OCI-M2 (cell line): ENCODE measurements around the gene CBFB.
"Not testable (repeated sequence)": the region's sequence is repeated elsewhere in the genome, so short reads cannot be mapped to it uniquely, and the experiment has no call there.

Experiments used
- DNase-seq: peaks from one replicate; lab custom pipeline; 2025; ENCODE audit not compliant: unreplicated experiment; lab: John Stamatoyannopoulos, UW

The CBFB gene

GRCh38 chr16:67028696-67029253 is at the start of gene CBFB:
Gene CBFB, plus strand, starts transcription at chr16:67029149. Its CDS starts 259 bp downstream, at chr16:67029408.
- DNase-seq, result peak; percentile 27

- DNase-seq, result no peak
Measured at GRCh38 chr16:66983033-66983432, 45.9 kb upstream of the CBFB start.

DNA sequence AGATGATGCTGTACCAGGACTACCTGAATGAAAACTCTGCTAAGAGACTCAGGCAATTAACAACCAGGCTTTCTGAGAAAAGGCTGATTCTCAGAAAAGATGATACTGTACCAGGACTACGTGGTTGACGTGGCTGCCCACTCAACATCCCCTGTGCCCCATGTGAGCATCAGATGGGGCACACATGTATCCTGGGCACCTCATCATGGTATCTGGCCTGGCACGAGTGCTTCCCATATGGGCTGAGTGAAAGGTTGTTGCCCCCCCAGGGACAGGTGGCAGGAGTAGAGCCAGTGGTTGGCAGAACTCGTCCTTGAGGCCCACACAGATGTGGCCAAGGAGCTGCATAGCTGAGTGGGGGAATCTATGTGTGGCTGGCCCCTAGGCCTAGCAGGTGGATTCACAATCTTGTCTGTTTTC is 44.0 kb upstream of the CBFB start:
- DNase-seq, result no peak

GRCh38 chr16:66986559-66986958 is 42.4 kb upstream of the CBFB start:
- no peak for DNase-seq

DNA sequence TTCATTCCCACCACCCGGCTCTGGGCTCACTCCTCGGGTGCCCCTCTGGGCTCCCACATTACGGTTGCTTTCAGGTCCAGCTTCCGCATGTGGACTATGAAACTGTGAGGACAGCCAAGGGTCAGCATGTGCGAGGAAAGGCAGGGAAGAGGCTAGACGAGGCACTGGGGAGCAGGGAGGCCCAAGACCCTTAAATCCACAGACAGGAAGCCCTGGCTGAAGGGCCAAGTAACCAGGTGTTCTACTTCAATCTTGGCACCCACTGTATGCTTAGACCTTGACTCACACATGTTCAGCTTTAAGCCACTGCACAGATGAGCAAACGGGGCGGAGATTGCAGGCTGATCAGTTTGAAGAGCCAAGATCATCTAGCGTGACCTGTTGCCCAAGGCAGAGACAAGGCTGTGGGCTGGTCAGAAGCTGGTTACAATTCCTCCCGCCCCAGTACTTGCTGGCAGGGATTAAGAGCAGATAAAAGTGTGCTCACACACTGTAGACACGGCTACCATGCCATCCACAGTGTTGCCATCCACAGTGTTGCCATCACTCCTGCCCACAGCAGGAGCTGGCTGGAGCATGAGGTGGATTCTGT is 40.7 kb upstream of the CBFB start, which contains the start of gene CES4A:
Gene CES4A, plus strand, starts transcription at position 393 of the 592 bp plus-strand sequence. Its CDS starts 184 bp downstream, at position 577.
- DNase-seq, result no peak

- no peak for DNase-seq
Measured at GRCh38 chr16:66991545-66992077, 37.3 kb upstream of the CBFB start.

GRCh38 chr16:66993558-66993957 is 35.4 kb upstream of the CBFB start:
- DNase-seq, result not testable (repeated sequence)

DNA sequence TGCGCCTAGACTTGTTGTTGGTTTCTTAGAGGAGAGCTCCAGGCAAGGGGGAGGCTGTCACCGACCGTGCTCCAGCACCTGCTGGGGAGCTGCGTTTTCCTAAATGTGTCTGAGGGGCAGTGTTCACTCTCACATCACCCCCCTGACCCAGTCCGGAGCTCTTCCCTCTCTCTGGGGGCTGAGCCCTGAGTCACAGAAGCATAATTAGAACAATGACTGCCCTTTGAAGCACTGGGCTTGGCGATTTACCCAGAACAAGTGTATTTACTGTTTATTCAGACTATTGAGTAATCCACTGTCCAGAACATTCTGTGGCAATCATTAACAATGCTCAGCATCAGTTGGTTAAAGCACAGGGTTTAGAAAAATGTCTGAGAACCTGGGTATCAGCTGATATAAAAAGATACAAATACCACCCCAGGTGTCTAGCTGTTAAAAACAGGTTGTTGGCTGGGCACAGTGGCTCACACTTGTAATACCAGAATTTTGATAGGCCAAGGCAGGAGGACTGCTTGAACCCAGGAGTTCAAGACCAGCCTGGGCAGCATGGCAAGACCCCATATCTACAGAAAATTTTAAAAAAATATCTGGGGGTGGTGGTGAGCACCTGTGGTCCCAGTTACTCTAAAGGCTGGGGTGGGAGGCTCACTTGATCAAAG is 32.5 kb upstream of the CBFB start:
- DNase-seq, result no peak

- no peak for DNase-seq
Measured at GRCh38 chr16:66996983-66997358, 32.0 kb upstream of the CBFB start.

- DNase-seq, result no peak
Measured at GRCh38 chr16:67000384-67001351, 28.3 kb upstream of the CBFB start.

DNA sequence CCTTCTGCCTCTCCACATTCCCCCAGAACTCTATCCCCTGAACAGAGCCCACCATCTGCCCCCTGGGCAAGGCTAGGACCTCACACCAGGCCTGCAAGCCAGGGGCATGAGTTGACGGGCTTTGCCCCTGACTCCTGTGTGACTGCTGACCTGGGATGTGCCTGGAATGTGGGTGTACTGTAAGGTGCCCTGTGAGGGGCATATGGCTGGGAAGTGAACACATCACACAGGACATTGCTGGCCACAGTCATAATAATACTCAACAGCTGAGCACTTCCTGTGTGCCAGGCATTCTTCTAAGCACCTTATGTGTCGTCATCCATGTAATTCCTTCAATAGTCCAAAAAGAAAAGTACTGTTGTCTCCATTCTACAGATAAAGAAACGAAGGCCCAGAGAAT is 27.2 kb upstream of the CBFB start:
- no peak for DNase-seq

DNA sequence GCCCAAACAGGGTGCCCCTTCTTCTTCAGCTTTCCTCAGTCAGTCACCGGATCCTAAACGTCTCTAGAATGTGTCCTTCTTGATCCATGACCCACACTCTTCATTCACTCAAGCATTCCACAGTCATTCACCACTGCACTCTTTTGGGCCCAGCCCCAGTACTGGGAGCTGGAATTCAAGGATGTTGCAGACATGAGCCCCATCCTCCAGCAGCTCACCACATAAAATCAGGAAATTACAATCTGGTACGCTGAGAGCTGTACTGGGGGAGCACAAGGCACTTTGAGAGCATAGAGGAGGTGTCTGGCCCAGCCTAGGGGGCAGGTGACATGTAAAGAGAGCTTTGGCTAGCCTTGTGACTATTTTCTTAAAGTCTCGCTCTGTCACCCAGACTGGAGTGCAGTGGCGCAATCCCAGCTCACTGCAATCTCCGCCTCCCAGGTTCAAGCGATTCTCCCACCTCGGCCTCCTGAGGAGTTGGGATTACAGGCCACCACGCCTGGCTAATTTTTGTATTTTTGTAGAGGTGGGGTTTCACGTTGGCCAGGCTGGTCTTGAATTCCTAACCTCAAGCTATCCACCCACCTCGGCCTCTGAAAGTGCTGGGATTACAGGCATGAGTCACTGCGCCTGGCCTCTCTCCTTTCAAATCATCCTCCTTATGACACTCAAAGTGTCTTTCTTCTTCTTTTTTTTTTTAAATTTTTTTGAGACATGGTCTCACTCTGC is 21.9 kb upstream of the CBFB start:
- DNase-seq, result no peak

DNA sequence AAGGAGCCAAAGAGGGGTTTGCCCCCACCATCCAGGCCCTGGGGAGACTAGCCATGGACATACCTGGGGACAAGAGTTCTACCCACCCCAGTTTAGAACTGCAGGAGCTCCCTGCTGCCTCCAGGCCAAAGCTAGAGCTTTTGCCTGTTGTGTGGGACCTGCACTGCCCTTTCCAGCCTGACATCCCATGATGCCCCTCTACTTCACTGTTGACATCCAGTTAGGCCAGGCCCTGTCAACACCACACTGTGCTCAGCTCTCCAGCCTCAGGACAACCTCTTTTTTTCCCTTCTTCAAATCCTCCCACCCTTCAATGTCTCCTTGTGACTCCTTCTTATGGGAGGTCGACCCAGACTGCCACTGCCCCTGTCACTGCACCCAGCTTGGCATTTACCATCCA is 19.8 kb upstream of the CBFB start:
- no peak for DNase-seq

GRCh38 chr16:67011274-67011673 is 17.7 kb upstream of the CBFB start:
- DNase-seq, result no peak

DNA sequence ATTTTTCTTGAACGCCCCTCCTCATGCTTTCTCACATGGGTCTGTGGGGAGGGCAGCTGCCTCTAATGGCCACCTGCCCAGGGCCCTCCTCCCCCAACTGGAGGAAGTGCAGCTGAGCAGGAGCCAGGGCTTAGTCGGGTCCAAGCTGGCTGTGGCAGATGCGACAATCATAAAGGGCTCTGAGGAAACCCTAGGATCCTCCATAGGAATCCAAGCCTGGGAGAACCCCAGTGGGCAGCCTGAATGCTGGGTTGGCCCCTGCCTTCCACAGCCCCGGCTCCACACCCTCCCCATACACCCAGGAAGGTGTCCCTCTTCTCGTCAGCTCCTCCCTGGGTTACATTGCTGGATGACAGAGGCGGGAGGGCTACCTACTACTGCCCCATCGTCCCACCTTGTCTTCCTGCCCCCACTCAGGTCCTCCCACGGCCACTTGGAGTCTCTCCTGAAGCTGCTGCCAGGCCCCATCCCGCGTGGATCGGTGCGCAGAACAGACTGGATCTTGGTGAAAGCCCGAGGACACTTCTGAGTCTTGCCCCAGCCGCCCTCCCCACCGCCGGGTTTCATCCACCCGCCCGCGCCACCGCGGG is 15.6 kb upstream of the CBFB start:
- DNase-seq, result no peak

DNA sequence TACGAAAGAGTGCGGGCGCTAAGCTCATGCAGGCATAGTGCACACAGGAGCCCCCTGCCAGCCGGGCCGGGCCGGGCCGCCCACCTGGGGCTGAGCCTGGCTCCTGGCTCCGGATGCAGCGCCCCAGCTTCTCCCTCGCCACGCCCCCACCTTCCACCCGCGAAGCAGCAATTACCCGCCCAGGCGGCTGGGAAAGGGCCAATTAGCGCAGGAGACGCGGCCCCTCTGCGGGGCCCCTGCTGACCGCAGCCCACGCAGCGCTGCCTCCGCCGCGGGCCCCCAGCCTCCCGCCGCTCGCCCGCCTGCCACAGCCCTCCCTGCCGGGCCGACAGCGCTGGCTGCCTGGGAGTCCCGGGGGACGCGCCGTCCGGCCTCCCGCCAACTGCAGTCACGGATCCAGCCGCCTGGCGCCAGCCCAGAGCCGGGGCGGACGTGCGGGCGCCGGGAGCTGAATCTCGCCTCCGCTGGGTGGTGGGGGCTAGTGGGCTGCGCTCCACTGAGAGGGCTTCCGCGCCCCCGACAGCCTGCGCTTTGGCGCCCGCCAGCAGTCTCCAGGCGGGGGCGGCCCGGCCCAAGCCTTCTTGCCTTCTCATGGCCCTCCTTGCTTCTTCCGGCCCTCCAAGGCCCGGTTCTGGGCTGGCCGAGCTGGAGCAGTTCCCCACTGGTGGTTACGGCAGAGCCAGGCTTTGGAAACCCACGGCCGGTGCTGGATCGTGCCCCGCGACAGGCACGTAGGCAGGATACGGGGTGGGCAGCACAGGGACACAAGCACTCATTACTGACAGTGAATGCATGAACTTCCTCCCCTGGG is 14.9 kb upstream of the CBFB start:
- no peak for DNase-seq

DNA sequence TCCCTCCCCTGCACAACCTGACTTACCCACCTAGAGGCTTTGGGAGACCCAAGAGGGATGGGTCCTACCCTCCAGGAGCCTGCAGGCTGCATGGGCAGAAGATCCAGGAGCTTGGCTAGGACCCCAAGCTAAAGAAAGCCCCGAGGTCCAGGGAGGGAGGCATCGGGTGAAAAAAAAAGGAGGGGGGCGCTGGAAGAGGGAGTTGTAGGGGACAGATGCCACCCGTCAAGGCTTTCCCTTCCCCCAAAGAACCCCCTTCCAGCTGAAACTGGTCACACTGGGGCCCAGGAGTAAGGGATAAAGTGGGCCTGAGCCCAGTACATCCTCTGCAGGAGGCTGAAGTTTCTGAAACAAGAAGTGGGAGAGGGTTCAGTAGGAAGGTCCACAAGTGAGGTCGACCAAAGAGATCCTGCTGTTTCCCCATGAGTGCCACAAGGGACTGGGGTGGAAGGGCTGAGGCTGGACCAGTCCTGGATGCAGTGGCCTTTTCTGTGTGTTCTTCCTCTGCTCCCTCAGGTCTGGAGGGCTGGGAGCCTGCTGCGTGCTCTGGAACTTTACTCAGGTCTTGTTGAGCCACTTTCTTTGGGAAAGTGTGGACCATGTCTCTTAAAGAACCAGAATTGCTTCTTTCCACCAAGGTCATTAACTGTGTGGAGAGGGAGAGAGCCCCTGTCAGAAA is 14.2 kb upstream of the CBFB start:
- no peak for DNase-seq

GRCh38 chr16:67015313-67015731 is 13.6 kb upstream of the CBFB start:
- DNase-seq, result no peak

DNA sequence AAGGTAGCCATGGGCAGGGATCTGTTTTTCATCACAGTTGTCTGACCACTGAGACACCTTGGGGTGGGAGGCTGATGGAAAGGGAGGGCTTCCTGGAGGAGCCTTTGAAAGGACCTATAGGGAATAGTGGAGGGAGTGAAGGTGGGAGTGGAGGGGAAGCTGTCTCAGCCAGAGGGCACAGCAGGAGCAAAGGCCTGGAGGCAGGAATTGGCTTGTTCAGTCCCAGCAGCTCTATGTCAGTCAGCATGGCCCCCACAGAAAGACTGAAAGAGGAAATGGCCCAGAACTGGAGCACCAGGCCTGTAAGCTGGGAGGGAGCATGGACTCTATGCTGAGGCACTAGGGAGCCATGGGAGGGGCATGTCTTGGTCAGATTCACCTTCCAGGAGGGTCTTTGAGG is 12.8 kb upstream of the CBFB start:
- DNase-seq, result no peak
